ENCODE results near the gene QSOX1.

QSOX1 gene

GRCh38 chr1:180193141-180194047 lies 38.7 kb downstream of the QSOX1 start:
- DNase-seq (ENCODE audit: low read depth), result no peak
- H3K4me3 ChIP-seq (replicated peaks; ENCODE audit: low read depth, low read length), result no peak overlapping the region
- TF ChIP-seq CTCF (IDR thresholded peaks at IDR 0.05; ENCODE audit: low read length, missing control alignments), result no peak

GRCh38 chr1:180194048-180194425 lies 39.4 kb downstream of the QSOX1 start:
- no peak overlapping the region for H3K4me3 ChIP-seq (replicated peaks; ENCODE audit: low read depth, low read length)
- no peak for DNase-seq (ENCODE audit: low read depth)
- TF ChIP-seq CTCF (IDR thresholded peaks at IDR 0.05; ENCODE audit: low read length, missing control alignments), result no peak

- no peak for TF ChIP-seq CTCF (IDR thresholded peaks at IDR 0.05; ENCODE audit: low read length, missing control alignments)
- DNase-seq (ENCODE audit: low read depth), result no peak
- H3K4me3 ChIP-seq (replicated peaks; ENCODE audit: low read depth, low read length), result no peak overlapping the region
Measured at GRCh38 chr1:180194546-180195207, 40.0 kb downstream of the QSOX1 start.

GRCh38 chr1:180195401-180195800 lies 40.7 kb downstream of the QSOX1 start:
- DNase-seq (ENCODE audit: low read depth), result no peak
- H3K4me3 ChIP-seq (replicated peaks; ENCODE audit: low read depth, low read length), result no peak overlapping the region
- no peak for TF ChIP-seq CTCF (IDR thresholded peaks at IDR 0.05; ENCODE audit: low read length, missing control alignments)

GRCh38 chr1:180195916-180196315 lies 41.2 kb downstream of the QSOX1 start:
- no peak overlapping the region for H3K4me3 ChIP-seq (replicated peaks; ENCODE audit: low read depth, low read length)
- TF ChIP-seq CTCF (IDR thresholded peaks at IDR 0.05; ENCODE audit: low read length, missing control alignments), result no peak
- DNase-seq (ENCODE audit: low read depth), result no peak

GRCh38 chr1:180196436-180197003 lies 41.9 kb downstream of the QSOX1 start:
- no peak for DNase-seq (ENCODE audit: low read depth)
- TF ChIP-seq CTCF (IDR thresholded peaks at IDR 0.05; ENCODE audit: low read length, missing control alignments), result no peak
- no peak overlapping the region for H3K4me3 ChIP-seq (replicated peaks; ENCODE audit: low read depth, low read length)

Data from fibroblast of pulmonary artery (primary cell).